NCI-H82 treated with DMSO at 0.1 percent for 48 hours (cell line): ENCODE results near the gene CALHM1.
"Not testable (repeated sequence)": the region's sequence is repeated elsewhere in the genome, so short reads cannot be mapped to it uniquely, and the experiment has no call there.

Source experiments
- DNase-seq: peaks from one replicate; lab custom pipeline; 2025; ENCODE audit not compliant: unreplicated experiment; lab: John Stamatoyannopoulos, UW

Gene CALHM1

GRCh38 chr10:103433858-103434257 lies 24.8 kb downstream of the CALHM1 start:
- no peak for DNase-seq

GRCh38 chr10:103431902-103432301 lies 26.8 kb downstream of the CALHM1 start:
- DNase-seq, result no peak

GRCh38 chr10:103429647-103430046 lies 29.1 kb downstream of the CALHM1 start:
- no peak for DNase-seq

- DNase-seq, result no peak
Measured at GRCh38 chr10:103428989-103429643, 29.6 kb downstream of the CALHM1 start.

- DNase-seq, result no peak
Measured at GRCh38 chr10:103427866-103428265, 30.8 kb downstream of the CALHM1 start.

DNA sequence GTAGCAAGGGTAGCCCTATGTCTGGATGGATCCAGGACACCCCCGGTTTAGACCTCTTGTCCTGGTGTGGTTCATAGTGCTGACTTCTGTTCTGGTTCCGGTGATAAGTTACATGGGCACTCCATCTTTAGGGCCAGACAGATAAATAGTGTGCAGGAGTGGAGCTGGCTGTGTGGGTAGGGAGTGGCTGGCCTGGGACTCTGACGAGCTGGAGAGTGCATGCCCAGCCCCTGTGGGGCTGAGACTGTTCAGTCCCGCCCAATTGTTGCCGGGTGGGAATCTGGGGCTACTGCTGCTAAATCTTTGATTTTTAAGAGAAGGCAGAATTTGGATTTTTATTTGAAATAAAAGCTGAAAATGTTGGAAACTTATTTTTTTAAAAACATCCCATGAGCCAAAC lies 35.0 kb downstream of the CALHM1 start:
- DNase-seq, result no peak

DNA sequence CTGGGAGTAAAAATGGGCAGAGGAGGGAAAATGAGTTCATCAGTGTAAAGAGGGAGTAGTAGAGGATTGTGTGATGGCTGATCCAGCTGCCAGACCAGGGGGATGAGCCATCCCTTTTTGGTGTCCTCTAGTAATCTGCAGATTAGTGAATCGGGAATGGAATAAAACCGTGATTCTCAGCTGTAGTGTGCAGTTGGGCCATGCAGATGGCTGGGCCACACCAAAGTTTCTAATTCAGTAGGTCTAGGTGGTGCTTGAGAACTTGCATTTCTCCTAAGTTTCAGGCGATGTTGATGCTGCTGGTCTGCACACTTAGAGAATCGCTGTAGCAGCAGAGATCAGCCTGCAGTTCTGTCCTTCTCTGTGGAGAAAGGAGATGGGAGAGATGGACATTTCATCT lies 39.6 kb downstream of the CALHM1 start:
- DNase-seq, result no peak

DNA sequence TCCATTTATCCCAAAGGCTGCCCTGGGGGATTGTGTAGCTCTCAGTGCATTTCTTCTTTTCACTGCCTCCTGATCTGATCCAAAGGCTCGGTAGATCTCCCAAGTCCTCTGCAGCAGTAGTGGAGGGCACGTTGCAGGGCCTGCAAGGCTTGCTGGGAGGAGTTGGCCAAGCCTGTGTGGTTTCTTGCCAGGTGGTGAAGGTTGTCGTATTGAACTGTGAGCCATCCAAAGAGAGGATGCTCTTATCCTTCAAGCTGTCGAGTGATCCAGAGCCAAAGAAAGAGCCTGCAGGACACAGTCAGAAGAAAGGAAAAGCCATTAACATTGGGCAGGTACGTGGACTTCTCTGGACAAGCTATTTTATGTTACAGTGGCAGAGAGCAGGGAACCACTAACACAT lies 41.1 kb downstream of the CALHM1 start:
- no peak for DNase-seq

GRCh38 chr10:103417148-103417469 lies 41.6 kb downstream of the CALHM1 start:
- not testable (repeated sequence) for DNase-seq

DNA sequence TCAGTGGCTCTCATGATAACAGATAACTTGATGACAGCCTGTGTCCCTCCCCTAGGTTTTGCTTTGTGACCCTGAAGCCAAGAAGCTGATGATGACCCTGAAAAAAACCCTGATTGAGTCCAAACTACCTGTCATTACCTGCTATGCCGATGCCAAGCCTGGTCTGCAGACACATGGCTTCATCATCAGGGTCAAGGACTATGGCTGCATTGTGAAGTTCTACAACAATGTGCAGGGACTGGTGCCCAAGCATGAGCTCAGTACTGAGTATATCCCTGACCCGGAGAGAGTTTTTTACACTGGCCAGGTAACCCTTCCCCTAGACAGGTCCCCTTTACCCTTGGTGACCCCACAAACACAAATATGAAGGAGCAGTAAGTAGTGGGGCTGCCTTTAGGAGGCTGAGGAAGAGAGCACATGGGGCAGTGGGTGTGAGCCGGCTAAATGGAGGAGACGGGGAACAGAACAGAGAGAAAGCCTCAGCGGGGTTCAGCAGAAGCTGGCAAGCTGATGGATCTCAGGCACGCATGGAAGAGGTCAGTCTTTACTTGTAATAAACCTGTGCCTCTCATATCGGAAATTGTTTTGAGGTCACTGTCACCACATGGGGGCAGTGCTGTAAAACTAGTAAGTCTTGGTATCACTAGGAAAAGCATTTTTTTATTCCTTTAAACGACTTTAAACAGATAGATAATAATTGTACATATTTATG lies 42.1 kb downstream of the CALHM1 start:
- no peak for DNase-seq

DNA sequence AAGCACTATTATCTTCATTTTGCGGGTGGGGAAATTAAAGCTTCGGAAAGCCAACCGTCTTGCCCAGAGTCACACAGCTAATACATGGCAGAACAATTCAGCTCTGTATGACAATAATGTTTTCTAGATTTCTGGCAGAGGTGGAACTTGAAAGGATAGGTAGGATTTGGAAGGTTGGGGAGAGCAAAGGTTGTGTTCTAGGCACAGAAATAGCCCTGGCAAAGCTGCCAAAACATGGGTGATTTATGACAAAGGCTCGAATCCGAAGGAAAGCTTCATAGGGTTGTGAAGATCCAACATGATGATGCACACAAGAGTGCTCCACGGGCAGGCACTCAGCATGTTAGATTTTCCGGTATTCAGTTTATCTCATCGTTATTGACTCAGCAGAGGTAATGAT lies 43.1 kb downstream of the CALHM1 start:
- no peak for DNase-seq

- DNase-seq, result no peak
Measured at GRCh38 chr10:103413564-103413963, 45.1 kb downstream of the CALHM1 start.
